Heart left ventricle (tissue), 13 donors: ENCODE data around the gene DENND6B.

ENCODE experiments used
- POLR2A ChIP-seq, 2 donors: fragments of 450-650 bp; IDR thresholded peaks; one replicate each; pipeline ENCODE4 v1.6.1; 2017; ENCODE audit warnings: antibody characterized with exemption in 2 of 2, mild to moderate bottlenecking in 2 of 2, moderate library complexity in 2 of 2
- TF ChIP-seq, protein P1 (sequence below), 12 donors: fragments of 200-600 bp; sonication (generic) in 4 of 12; IDR thresholded peaks; one replicate each; pipeline versions ENCODE4 v1.5.0 to v1.8.0; 2018 to 2022; ENCODE audit warnings: antibody characterized with exemption in 12 of 12, mild to moderate bottlenecking in 5 of 12
- donor health status: ischemic (EF 13 %, LVEDD 7.1; RV severe dilation, severe dysfunction).
- donor health status: DM: no; HTN: yes; CAD: no.
- donor health status: DM: no; HTN: no; CAD: no.
- donor health status: ischemic (EF 25% LVEDD 6.9; RV normal size, moderate dysfunction).
- donor health status: ischemic (EF 25% LVEDD 5.7; RV mildly dilated, moderate dysfunction).
- donor health status: ischemic (EF 35%, LVEDD 5.7; RV mildly dilated, moderate dysfunction).
- donor health status: nonischemic (EF 11% LVEDD 7.7; RV severe dilation, severe dysfunction).
- donor health status: DM: yes; HTN: yes; CAD: no.
- donor health status: PGD.
- donor health status: ischemic (EF 29% LVEDD 5.4; RV normal size, mild dysfunction).
- donor health status: nonischemic (EF 23%, LVEDD 6.1; RV moderate dilation, normal function).

DNA sequence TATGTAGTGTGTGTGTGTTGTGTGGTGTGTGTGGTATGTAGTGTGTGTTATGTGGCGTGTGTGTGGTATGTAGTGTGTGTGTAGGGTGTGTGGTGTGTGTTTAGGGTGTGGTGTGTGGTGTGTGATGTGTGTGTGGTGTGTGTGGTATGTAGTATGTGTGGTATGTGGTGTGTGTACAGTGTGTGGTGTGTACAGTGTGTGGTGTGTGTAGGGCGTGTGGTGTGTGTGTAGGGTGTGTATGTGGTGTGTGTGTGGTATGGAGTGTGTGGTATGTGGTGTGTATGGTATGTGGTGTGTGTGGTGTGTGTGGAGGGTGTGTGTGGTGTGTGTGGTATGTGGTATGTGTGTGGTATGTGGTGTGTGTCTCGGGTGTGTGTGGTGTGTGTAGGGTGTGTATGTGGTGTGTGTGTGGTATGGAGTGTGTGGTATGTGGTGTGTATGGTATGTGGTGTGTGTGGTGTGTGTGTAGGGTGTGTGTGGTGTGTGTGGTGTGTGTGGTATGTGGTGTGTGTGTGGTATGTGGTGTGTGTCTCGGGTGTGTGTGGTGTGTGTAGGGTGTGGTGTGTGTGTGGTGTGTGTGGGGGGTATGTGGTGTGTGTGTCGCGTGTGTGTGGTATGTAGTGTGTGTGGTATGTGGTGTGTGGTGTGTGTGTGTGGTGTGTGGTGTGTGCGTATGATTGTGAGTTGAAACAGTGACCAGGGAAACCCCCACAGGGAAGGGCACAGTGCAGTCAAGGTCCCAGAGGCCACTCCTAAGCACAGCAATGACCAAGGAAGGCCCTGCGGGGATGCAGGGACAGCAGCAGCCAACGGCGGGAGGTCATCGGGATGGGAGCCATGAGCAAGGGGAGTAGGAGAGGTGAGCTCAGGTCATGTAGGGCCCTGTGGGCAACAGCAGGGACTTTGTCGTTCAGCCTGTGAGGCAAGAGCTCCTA, 13.4 kb upstream of the DENND6B start:
- TF ChIP-seq, protein P1, sequence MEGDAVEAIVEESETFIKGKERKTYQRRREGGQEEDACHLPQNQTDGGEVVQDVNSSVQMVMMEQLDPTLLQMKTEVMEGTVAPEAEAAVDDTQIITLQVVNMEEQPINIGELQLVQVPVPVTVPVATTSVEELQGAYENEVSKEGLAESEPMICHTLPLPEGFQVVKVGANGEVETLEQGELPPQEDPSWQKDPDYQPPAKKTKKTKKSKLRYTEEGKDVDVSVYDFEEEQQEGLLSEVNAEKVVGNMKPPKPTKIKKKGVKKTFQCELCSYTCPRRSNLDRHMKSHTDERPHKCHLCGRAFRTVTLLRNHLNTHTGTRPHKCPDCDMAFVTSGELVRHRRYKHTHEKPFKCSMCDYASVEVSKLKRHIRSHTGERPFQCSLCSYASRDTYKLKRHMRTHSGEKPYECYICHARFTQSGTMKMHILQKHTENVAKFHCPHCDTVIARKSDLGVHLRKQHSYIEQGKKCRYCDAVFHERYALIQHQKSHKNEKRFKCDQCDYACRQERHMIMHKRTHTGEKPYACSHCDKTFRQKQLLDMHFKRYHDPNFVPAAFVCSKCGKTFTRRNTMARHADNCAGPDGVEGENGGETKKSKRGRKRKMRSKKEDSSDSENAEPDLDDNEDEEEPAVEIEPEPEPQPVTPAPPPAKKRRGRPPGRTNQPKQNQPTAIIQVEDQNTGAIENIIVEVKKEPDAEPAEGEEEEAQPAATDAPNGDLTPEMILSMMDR (IDR thresholded peaks at IDR 0.05): no peak
- no peak for TF ChIP-seq POLR2A (IDR thresholded peaks at IDR 0.05)
